HG03175 (cell line): ENCODE measurements around the gene TMED5.

Experiments used
- ATAC-seq: cut with Tn5 transposase; IDR thresholded peaks from one replicate; pipeline ENCODE4 v1.9.1; 2021; ENCODE audit warnings: mild to moderate bottlenecking, moderate library complexity; ENCODE audit not compliant: unreplicated experiment

The TMED5 gene

DNA sequence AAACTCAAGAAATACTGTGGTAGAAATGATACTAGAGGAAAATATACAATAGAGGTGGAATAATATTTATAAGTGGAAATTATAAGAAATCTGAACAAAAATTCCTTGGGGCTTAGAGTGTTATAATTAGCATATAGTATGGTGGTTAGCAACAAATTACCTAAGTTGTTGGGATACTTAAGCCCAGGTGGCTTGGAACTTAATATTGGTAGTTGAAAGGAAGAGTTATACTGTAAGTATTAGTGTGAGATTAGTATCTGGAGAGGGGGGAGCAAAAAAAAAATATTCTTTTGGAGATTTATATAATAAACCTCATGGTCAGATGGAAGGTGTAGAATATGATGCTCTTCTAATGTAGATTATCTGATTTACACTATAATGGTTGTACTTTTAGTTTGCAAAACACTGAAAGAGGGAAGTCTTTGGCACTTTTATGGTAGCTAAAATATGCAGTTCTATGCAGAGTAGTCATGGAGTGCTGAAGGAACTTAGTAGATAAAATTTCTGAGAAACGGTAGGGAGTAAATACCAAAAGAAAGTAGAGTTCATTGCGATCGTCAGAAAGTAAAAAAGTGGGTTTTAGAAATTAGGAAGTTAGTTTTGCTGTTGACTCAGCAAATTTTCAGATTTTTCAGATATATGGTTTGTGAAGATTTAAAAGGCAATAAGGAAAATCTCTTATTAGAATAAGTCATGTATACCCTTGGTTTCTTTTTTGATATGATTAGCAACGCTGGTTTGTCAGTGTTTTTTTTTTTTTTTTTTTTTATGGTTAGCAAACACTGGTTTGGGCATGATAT is 55.5 kb downstream of the TMED5 start:
- no peak for ATAC-seq

DNA sequence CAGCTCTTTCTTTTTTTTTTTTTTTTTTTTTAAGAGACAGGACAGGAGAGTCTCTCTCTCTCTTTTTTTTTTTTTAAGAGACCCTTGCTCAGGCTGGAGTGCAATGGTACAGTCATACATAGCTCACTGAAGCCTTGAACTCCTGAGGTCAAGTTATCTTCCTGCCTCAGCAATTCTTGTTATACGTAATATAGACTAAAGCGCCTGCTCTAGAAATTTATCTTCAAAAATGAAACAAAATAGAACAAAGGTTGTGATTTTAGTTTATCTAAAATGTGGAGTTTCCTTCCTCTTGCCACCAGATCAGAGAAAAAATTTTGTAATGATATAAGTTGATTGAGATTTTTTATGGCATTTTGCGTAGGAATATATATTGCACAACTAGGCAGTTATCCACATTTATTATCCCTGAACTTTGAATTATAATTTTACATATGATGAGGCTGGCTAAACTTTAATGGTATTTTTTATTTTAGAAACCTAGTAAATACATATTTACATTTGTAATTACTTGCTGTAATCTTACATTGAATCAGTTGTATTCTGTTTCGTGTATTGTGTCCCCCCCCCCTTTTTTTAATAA is 56.9 kb downstream of the TMED5 start:
- no peak for ATAC-seq

DNA sequence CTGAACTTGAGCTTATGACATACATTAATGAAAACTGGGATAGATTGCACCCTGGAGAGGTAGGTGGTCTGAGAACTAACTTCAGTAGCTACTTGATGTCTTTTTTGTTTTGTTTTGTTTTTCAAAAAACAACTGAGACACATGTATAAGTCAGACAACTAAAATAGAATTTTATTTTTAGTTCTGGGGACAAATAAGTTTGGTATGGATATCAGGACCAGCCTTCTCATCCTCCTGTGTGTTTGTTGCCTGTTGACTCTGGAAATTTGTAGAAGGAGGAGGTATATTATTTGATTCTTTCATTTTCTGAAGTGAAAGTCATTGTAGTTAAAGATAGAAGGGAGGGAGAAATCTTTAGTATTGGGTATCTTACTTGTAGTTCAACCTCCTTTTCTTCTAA is 59.6 kb downstream of the TMED5 start:
- no peak for ATAC-seq

DNA sequence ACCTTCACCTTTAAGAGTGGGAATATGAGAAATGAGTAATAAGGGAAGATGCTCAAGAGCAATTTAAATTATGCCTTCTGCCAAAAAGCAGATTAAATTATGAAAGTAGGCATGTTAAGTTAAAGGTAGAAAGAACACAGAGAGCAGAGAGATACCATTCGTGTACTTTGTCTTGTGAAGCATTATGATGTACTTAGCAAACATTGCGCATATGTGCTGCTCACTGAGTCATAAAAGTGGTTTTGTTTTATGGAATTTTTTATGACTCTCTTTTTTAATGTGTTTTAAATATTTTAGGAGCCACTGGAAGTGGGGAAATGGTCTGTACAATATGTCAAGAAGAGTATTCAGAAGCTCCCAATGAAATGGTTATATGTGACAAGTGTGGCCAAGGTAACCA is 65.8 kb downstream of the TMED5 start:
- ATAC-seq: no peak

DNA sequence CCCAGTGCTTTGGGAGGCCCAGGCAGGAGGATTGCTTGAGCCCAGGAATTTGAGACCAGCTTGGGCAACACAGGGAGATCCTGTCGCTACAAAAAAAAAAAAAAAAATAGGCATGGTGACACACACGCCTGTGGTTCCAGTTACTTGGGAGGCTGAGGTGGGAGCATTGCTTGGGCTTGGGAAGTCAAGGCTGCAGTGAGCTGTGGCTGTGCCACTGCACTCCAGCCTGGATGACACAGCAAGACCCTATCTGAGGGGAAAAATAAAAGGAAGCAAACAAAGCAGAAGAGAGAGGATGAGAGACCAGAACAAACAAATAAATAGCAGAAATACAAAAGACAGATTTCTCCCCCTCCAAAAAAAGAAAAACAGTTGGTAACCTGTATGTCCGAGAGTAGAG is 67.1 kb downstream of the TMED5 start:
- no peak for ATAC-seq

DNA sequence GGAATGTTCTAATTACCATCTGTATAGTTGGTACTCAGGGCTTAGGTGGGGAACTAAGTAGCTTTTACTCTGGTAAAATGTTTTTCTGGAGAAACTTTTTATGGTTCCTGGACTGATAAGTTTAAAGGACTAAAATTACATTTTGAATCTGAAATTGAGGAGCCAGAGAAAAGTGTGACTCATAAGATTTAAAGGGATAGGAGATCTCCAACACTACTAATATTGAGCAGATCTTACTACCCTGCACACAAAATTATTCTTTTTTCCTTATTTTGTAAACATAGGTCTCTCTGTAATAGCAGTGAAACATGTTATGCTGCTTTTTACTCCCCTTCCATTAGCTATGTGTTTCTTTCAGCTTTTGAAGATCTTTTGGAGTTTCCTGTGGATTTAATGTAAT is 68.7 kb downstream of the TMED5 start:
- ATAC-seq: no peak

DNA sequence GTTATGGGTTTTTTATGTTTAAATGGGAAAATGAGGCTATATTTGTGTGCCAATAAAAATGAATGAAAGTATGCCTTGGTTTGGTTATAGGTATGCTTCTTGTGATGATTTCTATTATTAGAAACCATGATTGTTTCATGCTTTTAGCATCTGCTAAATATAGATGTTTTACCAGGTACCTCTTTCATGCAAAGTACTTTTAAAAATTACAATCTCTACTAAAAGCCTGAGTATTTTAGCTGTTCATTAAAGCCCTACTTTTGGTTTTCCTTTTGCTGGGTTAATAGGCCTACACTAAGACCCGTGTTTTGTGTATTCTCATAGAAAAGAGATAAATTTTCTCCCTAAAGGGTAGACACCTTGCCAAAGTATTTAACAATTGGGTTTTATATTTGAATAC is 69.1 kb downstream of the TMED5 start:
- ATAC-seq: no peak

DNA sequence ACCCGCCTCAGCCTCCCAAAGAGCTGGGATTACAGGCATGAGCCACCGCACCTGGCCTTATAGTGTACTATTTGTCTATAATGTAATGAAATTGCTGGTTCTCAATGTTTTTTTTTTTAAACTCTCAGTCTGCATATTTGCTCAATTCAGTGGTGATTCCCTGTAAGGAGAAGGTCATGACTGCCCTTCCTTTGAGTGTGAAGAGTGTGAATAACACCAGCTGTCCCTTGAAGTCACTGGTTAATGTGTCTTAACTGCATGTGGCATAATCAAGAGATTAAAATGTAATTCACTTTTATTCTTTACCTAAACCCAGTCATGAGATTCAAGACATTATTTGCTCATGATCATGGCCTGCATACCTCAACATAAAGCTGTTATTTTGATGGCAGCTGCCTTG is 70.6 kb downstream of the TMED5 start:
- ATAC-seq: no peak

DNA sequence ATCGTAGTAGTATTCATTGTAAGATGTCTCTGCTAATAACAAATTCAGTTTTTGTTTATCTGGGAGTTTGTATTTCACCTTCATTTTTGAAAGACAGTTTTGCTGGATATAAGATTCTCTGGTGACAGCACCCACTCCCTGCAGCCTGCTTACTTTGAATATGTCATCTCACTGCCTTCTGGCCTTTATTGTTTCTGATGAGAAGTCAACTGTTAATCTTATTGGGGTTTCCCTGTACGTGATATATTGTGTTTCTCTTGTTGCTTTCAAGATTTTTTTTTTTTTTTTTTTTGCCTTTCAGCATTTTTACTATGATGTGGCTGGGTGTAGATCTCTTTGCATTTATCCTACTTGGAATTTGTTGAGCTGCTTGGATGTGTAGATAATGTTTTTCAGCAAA is 71.9 kb downstream of the TMED5 start:
- ATAC-seq: no peak

DNA sequence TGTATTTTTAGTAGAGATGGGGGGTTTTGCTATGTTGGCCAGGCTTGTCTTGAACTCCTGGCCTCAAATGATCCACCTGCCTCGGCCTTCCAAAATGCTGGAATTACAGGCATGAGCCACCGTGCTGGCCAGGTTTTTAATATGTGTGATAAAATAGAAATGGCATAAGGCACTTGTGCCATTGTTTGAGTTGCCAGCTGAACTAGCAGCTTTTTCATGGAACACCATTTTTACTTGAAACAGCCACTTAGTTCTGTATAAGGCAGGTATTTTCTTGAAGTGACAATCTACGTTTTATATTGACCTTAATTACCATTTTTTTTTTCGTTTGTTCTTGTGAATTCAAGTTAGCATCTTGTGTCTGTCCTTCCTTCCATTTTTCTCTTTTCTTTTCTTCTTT is 72.8 kb downstream of the TMED5 start:
- ATAC-seq: no peak

DNA sequence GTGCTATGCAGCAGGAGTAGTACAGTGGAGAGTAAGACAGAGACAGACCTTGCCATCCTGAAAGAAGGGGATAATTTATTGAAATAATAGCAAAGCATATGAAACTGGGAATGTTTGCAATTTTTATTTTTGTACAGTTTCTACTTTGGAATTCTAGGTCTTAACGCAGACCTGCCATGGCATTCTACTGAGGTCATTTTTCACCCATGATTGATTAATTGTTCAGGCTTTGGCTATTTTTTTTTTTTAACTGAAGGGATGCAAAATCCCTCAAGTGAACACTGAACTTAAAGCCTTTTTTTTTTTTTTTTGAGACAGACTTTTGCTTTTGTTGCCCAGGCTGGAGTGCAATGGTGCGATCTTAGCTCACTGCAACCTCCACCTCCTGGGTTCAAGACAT is 74.0 kb downstream of the TMED5 start:
- no peak for ATAC-seq

DNA sequence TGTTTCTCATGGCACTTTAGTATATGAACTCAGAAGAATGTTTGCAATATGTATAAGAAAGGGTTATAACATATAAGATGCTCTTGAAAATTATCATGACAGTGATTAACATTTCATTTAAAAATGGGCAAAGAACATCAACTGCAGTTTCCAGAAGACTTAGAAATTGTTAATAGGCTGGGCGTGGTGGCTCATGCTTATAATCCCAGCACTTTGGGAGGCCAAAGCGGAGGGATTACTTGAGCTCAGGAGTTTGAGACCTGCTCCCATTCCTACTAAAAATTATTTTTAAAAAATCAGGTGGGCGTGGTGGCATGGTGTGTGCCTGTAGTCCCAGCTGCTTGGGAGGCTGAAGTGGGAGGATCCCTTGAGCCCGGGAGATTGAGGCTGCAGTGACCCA is 78.1 kb downstream of the TMED5 start:
- ATAC-seq: no peak
